Measurements from ENCODE around the gene SYPL1. TPM values are rescaled to one million over a fixed set of nuclear protein-coding genes. Genes with fewer than 3 reads are reported as not detected.
A peak's percentile ranks its signal among the peaks of the same experiment; 100 is the strongest.

The SYPL1 gene
- total RNA-seq, 1 experiment from 2014 or later: 78.0 TPM

DNA sequence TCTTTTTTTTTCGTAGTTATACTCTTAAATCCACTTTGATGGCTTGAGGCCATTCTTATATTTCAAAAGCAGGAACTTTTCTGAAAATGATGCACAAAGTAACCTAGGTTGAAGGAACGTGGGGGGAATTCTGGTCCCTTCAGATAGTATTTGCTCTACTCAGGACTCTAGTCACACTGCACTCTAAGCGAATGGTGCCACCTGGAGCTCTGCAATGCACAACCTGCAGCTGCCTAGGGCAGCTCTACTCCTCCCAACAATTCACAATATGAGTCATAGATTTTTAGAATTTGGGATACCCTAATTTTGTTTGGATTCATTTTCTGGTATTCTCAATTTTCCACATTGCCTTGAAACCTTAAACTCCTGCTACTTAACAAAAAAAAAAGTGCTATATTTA, 17.3 kb downstream of the SYPL1 start:
- intact Hi-C loops (cut with micrococcal nuclease): no loop called here
- H3K27ac ChIP-seq (ENCODE audit: low read depth, low read length): no peak overlapping the region
- H3K9me2 ChIP-seq (ENCODE audit: insufficient read depth): no peaks in the 10 kb centered on the region
- no TSS peak for BruUV-seq (replicated peaks)
- RAD21 ChIA-PET (ENCODE audit: low non-redundant PET in 1 of 2, low total read pairs in 2 of 2, uncharacterized antibody in 2 of 2, unreplicated experiment in 2 of 2): no interaction called here
- no peak overlapping the region for H3K4me3 ChIP-seq (replicated peaks in 1 of 2; ENCODE audit: low read depth in 1 of 2, low read length in 2 of 2)
- peaks cover 7% of the 10 kb centered on the region; the same call in 1 of the 2 replicates for H4K20me1 ChIP-seq (ENCODE audit: insufficient read depth)
- CTCF ChIA-PET: interaction anchor here (0.5 kb wide), 1 partner anchor 25 kb away, joined by 4 read pairs; no protein-coding TSS in a partner anchor
- H3K36me3 ChIP-seq (ENCODE audit: control insufficient read depth in 1 of 2, insufficient read depth in 2 of 2, low read length in 2 of 2): peaks cover 22 to 26% of the 10 kb centered on the region in 2 experiments
- H2AFZ ChIP-seq (ENCODE audit: low read depth, low read length, poor library complexity, severe bottlenecking): no peak overlapping the region
- ATAC-seq (peak; percentile 46; the same call in 1 of the 2 replicates), DNase-seq (ENCODE audit: low read depth, low spot score) (no peak)
- no peaks in the 10 kb centered on the region for H3K27me3 ChIP-seq (ENCODE audit: insufficient read depth, low read length)
- peaks cover 18% of the 10 kb centered on the region for H3K79me2 ChIP-seq (ENCODE audit: insufficient read depth, low read length)
- peaks cover 4 to 11% of the 10 kb centered on the region in 2 experiments; a peak in 2 of 4 replicates for H3K4me1 ChIP-seq (ENCODE audit: control insufficient read depth in 1 of 2, insufficient read depth in 2 of 2, low read length in 2 of 2)
- H3K9me3 ChIP-seq (ENCODE audit: control insufficient read depth in 1 of 2, insufficient read depth in 1 of 2, low read depth in 1 of 2, low read length in 2 of 2): no peaks in the 10 kb centered on the region
- no peak overlapping the region for H3K4me2 ChIP-seq (ENCODE audit: low read length)
- POLR2A ChIA-PET: no interaction called here
- H3K9ac ChIP-seq (ENCODE audit: low read length): no peak overlapping the region
- no peak for TF ChIP-seq EZH2phosphoT487 (IDR thresholded peaks at IDR 0.05; ENCODE audit: borderline replicate concordance)
- no peak for TF ChIP-seq ZFX (IDR thresholded peaks at IDR 0.05)
- no peak for TF ChIP-seq POLR2A (IDR thresholded peaks at IDR 0.05; ENCODE audit: borderline replicate concordance, extremely low read depth, insufficient read depth, insufficient read length)

DNA sequence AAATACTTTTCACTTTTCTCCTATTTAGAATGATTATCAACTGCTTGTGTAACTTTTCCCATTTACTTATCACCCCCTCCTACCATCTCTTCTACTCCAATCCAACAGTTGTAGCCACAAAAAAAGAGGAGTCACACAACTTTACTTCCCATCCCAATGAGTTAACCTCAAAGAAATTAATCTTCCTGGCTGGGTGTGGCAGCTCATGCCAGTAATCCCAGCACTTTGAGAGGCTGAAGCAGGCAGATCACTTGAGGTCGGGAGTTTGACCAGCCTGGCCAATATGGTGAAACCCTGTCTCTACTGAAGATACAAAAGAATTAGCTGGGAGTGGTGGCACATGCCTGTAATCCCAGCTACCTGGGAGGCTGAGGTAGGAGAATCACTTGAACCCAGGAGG, 19.9 kb downstream of the SYPL1 start:
- RAD21 ChIA-PET (ENCODE audit: low non-redundant PET in 1 of 2, low total read pairs in 2 of 2, uncharacterized antibody in 2 of 2, unreplicated experiment in 2 of 2): no interaction called here
- no peak for DNase-seq (ENCODE audit: low read depth, low spot score)
- CTCF ChIA-PET: no interaction called here
- Histone ChIP-seq H3K4me1 (ENCODE audit: control insufficient read depth in 1 of 2, insufficient read depth in 2 of 2, low read length in 2 of 2) (no peaks in the 10 kb centered on the region), H3K4me2 (ENCODE audit: low read length) (no peak overlapping the region), H3K4me3 (replicated peaks in 1 of 2; ENCODE audit: low read depth in 1 of 2, low read length in 2 of 2) (no peak overlapping the region), H3K9ac (ENCODE audit: low read length) (no peak overlapping the region), H4K20me1 (ENCODE audit: insufficient read depth) (no peaks in the 10 kb centered on the region), H3K9me2 (ENCODE audit: insufficient read depth) (no peaks in the 10 kb centered on the region), H3K27ac (ENCODE audit: low read depth, low read length) (no peak overlapping the region), H2AFZ (ENCODE audit: low read depth, low read length, poor library complexity, severe bottlenecking) (no peak overlapping the region), H3K9me3 (ENCODE audit: control insufficient read depth in 1 of 2, insufficient read depth in 1 of 2, low read depth in 1 of 2, low read length in 2 of 2) (no peaks in the 10 kb centered on the region), H3K27me3 (ENCODE audit: insufficient read depth, low read length) (no peaks in the 10 kb centered on the region), H3K36me3 (ENCODE audit: control insufficient read depth in 1 of 2, insufficient read depth in 2 of 2, low read length in 2 of 2) (peaks cover 21 to 26% of the 10 kb centered on the region in 2 experiments), H3K79me2 (ENCODE audit: insufficient read depth, low read length) (no peaks in the 10 kb centered on the region)
- TF ChIP-seq ELF1 (IDR thresholded peaks at IDR 0.05; ENCODE audit: borderline replicate concordance, low read depth) (no peak), YY1 (IDR thresholded peaks at IDR 0.05; ENCODE audit: extremely low read depth, insufficient replicate concordance, low read depth, low read length) (no peak), EZH2phosphoT487 (IDR thresholded peaks at IDR 0.05; ENCODE audit: borderline replicate concordance) (no peak), FOSL1 (IDR thresholded peaks at IDR 0.05; ENCODE audit: low read depth) (no peak)
- TF ChIP-seq, protein P1, sequence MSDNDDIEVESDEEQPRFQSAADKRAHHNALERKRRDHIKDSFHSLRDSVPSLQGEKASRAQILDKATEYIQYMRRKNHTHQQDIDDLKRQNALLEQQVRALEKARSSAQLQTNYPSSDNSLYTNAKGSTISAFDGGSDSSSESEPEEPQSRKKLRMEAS (IDR thresholded peaks at IDR 0.05): no peak
- TF ChIP-seq, protein P2, sequence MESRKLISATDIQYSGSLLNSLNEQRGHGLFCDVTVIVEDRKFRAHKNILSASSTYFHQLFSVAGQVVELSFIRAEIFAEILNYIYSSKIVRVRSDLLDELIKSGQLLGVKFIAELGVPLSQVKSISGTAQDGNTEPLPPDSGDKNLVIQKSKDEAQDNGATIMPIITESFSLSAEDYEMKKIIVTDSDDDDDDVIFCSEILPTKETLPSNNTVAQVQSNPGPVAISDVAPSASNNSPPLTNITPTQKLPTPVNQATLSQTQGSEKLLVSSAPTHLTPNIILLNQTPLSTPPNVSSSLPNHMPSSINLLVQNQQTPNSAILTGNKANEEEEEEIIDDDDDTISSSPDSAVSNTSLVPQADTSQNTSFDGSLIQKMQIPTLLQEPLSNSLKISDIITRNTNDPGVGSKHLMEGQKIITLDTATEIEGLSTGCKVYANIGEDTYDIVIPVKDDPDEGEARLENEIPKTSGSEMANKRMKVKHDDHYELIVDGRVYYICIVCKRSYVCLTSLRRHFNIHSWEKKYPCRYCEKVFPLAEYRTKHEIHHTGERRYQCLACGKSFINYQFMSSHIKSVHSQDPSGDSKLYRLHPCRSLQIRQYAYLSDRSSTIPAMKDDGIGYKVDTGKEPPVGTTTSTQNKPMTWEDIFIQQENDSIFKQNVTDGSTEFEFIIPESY (IDR thresholded peaks at IDR 0.05; ENCODE audit: extremely low read depth, insufficient replicate concordance, low read length): no peak
- TF ChIP-seq, protein P3, sequence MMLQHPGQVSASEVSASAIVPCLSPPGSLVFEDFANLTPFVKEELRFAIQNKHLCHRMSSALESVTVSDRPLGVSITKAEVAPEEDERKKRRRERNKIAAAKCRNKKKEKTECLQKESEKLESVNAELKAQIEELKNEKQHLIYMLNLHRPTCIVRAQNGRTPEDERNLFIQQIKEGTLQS (IDR thresholded peaks at IDR 0.05): no peak
- TF ChIP-seq, protein P4, sequence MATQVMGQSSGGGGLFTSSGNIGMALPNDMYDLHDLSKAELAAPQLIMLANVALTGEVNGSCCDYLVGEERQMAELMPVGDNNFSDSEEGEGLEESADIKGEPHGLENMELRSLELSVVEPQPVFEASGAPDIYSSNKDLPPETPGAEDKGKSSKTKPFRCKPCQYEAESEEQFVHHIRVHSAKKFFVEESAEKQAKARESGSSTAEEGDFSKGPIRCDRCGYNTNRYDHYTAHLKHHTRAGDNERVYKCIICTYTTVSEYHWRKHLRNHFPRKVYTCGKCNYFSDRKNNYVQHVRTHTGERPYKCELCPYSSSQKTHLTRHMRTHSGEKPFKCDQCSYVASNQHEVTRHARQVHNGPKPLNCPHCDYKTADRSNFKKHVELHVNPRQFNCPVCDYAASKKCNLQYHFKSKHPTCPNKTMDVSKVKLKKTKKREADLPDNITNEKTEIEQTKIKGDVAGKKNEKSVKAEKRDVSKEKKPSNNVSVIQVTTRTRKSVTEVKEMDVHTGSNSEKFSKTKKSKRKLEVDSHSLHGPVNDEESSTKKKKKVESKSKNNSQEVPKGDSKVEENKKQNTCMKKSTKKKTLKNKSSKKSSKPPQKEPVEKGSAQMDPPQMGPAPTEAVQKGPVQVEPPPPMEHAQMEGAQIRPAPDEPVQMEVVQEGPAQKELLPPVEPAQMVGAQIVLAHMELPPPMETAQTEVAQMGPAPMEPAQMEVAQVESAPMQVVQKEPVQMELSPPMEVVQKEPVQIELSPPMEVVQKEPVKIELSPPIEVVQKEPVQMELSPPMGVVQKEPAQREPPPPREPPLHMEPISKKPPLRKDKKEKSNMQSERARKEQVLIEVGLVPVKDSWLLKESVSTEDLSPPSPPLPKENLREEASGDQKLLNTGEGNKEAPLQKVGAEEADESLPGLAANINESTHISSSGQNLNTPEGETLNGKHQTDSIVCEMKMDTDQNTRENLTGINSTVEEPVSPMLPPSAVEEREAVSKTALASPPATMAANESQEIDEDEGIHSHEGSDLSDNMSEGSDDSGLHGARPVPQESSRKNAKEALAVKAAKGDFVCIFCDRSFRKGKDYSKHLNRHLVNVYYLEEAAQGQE (IDR thresholded peaks at IDR 0.05; ENCODE audit: low read depth): no peak
- intact Hi-C loops (cut with micrococcal nuclease): no loop called here
- BruUV-seq (replicated peaks): no TSS peak
- no peak for ATAC-seq
- POLR2A ChIA-PET: no interaction called here

Measured in HCT116 (cell line).